ENCODE measurements around the gene TOPAZ1.

- TF ChIP-seq REST (IDR thresholded peaks at IDR 0.05; ENCODE audit: borderline replicate concordance) (no peak), TAF1 (IDR thresholded peaks at IDR 0.05; ENCODE audit: low read depth) (no peak), EZH2 (IDR thresholded peaks at IDR 0.05; ENCODE audit: borderline replicate concordance, insufficient read depth, low read length, poor library complexity, severe bottlenecking) (no peak)
- TF ChIP-seq, protein P1, sequence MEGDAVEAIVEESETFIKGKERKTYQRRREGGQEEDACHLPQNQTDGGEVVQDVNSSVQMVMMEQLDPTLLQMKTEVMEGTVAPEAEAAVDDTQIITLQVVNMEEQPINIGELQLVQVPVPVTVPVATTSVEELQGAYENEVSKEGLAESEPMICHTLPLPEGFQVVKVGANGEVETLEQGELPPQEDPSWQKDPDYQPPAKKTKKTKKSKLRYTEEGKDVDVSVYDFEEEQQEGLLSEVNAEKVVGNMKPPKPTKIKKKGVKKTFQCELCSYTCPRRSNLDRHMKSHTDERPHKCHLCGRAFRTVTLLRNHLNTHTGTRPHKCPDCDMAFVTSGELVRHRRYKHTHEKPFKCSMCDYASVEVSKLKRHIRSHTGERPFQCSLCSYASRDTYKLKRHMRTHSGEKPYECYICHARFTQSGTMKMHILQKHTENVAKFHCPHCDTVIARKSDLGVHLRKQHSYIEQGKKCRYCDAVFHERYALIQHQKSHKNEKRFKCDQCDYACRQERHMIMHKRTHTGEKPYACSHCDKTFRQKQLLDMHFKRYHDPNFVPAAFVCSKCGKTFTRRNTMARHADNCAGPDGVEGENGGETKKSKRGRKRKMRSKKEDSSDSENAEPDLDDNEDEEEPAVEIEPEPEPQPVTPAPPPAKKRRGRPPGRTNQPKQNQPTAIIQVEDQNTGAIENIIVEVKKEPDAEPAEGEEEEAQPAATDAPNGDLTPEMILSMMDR (IDR thresholded peaks at IDR 0.05; ENCODE audit: poor library complexity, severe bottlenecking) = no peak
These were observed 34.6 kb upstream of the TOPAZ1 start for GRCh38 chr3:44206862-44207652.
